OCI-LY7 (cell line): ENCODE results near the gene STPG4. TPM values are rescaled to one million over a fixed set of nuclear protein-coding genes. Genes with fewer than 3 reads are reported as not detected.
A peak's percentile ranks its signal among the peaks of the same experiment; 100 is the strongest.

ENCODE experiments used
- BruUV-seq: library from RNA; stranded (reverse); fragments of 400-500 nt; replicated peaks from 2 replicates; lab custom pipeline; 2021; lab: Mats Ljungman, UMichigan
- CTCF ChIA-PET: fragments of 300-600 bp; sonication (Branson Sonifier 250); formaldehyde crosslinking; loops from one replicate; lab custom pipeline; 2022; ENCODE audit warnings: antibody characterized with exemption; ENCODE audit not compliant: unreplicated experiment; lab: Charles Lee
- POLR2A ChIA-PET: fragments of 300-600 bp; sonication (Branson Sonifier 250); formaldehyde crosslinking; loops from one replicate; lab custom pipeline; 2022; ENCODE audit warnings: antibody characterized with exemption; lab: Charles Lee
- DNase-seq: peaks from one replicate; pipeline ENCODE4 v3.0.0-alpha.2; 2015; ENCODE audit warnings: low spot score
- H2AFZ ChIP-seq: fragments of 200-600 bp; sonication (generic), shearing (Covaris generic); 2 replicates; pipeline ENCODE4 v1.6.1; 2014; ENCODE audit warnings: mild to moderate bottlenecking, antibody characterized with exemption, low read length, moderate library complexity
- H3K27ac ChIP-seq: fragments of 200-600 bp; sonication (generic); 2 replicates; pipeline ENCODE4 v1.5.1; 2014; ENCODE audit warnings: mixed run types, low read depth, mild to moderate bottlenecking, moderate library complexity, low read length, inconsistent platforms; ENCODE audit not compliant: poor library complexity, severe bottlenecking
- H3K36me3 ChIP-seq: fragments of 200-600 bp; sonication (generic); 2 replicates; pipeline ENCODE4 v1.6.1; 2014; ENCODE audit warnings: mild to moderate bottlenecking, antibody characterized with exemption, low read length, moderate library complexity, mixed read lengths; ENCODE audit not compliant: insufficient read depth
- H3K4me1 ChIP-seq: fragments of 200-600 bp; sonication (generic); 2 replicates; pipeline ENCODE4 v1.5.1; 2014; ENCODE audit warnings: mild to moderate bottlenecking, low read length; ENCODE audit not compliant: insufficient read depth, poor library complexity, severe bottlenecking
- H3K4me2 ChIP-seq: fragments of 200-600 bp; sonication (generic); 2 replicates; pipeline ENCODE4 v1.6.1; 2014; ENCODE audit warnings: mild to moderate bottlenecking, low read length
- H3K4me3 ChIP-seq: fragments of 200-600 bp; sonication (generic); 2 replicates; pipeline ENCODE4 v1.5.1; 2014; ENCODE audit warnings: mild to moderate bottlenecking, low read depth, low read length; ENCODE audit not compliant: poor library complexity, severe bottlenecking
- H3K79me2 ChIP-seq: fragments of 200-600 bp; sonication (generic); 2 replicates; pipeline ENCODE4 v1.6.1; 2016; ENCODE audit warnings: low read depth, mild to moderate bottlenecking, low read length, moderate library complexity, mixed read lengths; ENCODE audit not compliant: insufficient read depth
- H3K9me2 ChIP-seq: fragments of 200-600 bp; sonication (generic); 2 replicates; pipeline ENCODE4 v1.6.1; 2016; ENCODE audit warnings: mild to moderate bottlenecking, low read length, mixed read lengths; ENCODE audit not compliant: insufficient read depth
- H3K9me3 ChIP-seq: fragments of 200-600 bp; sonication (generic); 2 replicates; pipeline ENCODE4 v1.6.1; 2014; ENCODE audit warnings: mild to moderate bottlenecking, mixed run types, low read length, mixed read lengths
- H4K20me1 ChIP-seq: fragments of 200-600 bp; sonication (generic); 2 replicates; pipeline ENCODE4 v1.6.1; 2014; ENCODE audit warnings: mild to moderate bottlenecking, antibody characterized with exemption, low read length, moderate library complexity, mixed read lengths; ENCODE audit not compliant: insufficient read depth
- EZH2phosphoT487 ChIP-seq: fragments of 200-600 bp; sonication (generic); IDR thresholded peaks from 2 replicates; pipeline ENCODE4 v1.6.1; 2018; ENCODE audit warnings: low read depth, borderline replicate concordance, mild to moderate bottlenecking, mixed run types, antibody characterized with exemption, low read length, moderate library complexity, mixed read lengths
- intact Hi-C: fragments of 100-400 bp; cut with micrococcal nuclease; formaldehyde crosslinking; loops from one replicate; pipeline ENCODE4 v1.10.0; 2022; ENCODE audit not compliant: unreplicated experiment
- total RNA-seq, 2 experiments: library from RNA; depleted of rRNA in 1 of 2; stranded (reverse); fragments of >200 nt in 1 of 2; shearing (Covaris generic) in 1 of 2; gene quantifications; 2 replicates each; pipeline ENCODE4 v1.2.3, GENCODE V29; 2014 to 2022
- TF ChIP-seq, protein P1 (sequence below): fragments of 200-600 bp; sonication (generic); conservative IDR thresholded peaks from 2 replicates; pipeline ENCODE4 v1.5.1; 2014; ENCODE audit warnings: mild to moderate bottlenecking, antibody characterized with exemption, low read length, moderate library complexity, mixed read lengths

The STPG4 gene
- total RNA-seq, 2 experiments from 2014 or later: 0.68 TPM; not detected in 1

DNA sequence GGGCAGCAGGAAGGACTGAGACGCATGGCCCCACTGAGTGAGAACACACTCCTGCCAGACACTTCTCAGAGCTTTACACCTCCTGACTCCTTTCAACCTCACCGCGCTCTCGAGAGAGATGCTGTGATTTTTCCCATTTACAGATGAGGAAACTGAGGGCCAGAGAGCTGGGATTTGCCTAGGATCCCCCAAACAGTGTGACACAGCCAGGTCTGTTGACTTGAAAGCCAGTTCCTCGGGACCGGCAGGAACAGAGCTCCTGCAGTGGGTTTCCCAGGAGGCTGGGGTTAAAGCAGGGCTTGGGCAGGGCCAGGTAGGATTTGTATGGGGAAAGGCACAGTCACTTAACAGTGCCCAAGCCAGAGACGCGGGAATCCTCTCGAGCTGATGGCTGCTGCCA, 81.9 kb downstream of the STPG4 start:
- H3K4me1 ChIP-seq: peaks cover 20% of the 10 kb centered on the region
- no peak overlapping the region for H3K27ac ChIP-seq
- H3K4me2 ChIP-seq: no peak overlapping the region
- no TSS peak for BruUV-seq
- H2AFZ ChIP-seq: no peak overlapping the region
- H4K20me1 ChIP-seq: no peaks in the 10 kb centered on the region
- H3K9me2 ChIP-seq: no peaks in the 10 kb centered on the region
- no peak for DNase-seq
- peaks cover 59% of the 10 kb centered on the region for H3K36me3 ChIP-seq
- POLR2A ChIA-PET: no interaction called here
- intact Hi-C loops: loop anchor here (10.0 kb wide), 1 partner anchor 252 kb away; no protein-coding TSS in a partner anchor
- TF ChIP-seq, protein P1, sequence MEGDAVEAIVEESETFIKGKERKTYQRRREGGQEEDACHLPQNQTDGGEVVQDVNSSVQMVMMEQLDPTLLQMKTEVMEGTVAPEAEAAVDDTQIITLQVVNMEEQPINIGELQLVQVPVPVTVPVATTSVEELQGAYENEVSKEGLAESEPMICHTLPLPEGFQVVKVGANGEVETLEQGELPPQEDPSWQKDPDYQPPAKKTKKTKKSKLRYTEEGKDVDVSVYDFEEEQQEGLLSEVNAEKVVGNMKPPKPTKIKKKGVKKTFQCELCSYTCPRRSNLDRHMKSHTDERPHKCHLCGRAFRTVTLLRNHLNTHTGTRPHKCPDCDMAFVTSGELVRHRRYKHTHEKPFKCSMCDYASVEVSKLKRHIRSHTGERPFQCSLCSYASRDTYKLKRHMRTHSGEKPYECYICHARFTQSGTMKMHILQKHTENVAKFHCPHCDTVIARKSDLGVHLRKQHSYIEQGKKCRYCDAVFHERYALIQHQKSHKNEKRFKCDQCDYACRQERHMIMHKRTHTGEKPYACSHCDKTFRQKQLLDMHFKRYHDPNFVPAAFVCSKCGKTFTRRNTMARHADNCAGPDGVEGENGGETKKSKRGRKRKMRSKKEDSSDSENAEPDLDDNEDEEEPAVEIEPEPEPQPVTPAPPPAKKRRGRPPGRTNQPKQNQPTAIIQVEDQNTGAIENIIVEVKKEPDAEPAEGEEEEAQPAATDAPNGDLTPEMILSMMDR: no peak
- no peak for TF ChIP-seq EZH2phosphoT487
- no peaks in the 10 kb centered on the region for H3K79me2 ChIP-seq
- no peaks in the 10 kb centered on the region for H3K9me3 ChIP-seq
- no peak overlapping the region for H3K4me3 ChIP-seq
- CTCF ChIA-PET: interaction anchor here (0.5 kb wide), 1 partner anchor 16 kb away, joined by 3 read pairs; no protein-coding TSS in a partner anchor

DNA sequence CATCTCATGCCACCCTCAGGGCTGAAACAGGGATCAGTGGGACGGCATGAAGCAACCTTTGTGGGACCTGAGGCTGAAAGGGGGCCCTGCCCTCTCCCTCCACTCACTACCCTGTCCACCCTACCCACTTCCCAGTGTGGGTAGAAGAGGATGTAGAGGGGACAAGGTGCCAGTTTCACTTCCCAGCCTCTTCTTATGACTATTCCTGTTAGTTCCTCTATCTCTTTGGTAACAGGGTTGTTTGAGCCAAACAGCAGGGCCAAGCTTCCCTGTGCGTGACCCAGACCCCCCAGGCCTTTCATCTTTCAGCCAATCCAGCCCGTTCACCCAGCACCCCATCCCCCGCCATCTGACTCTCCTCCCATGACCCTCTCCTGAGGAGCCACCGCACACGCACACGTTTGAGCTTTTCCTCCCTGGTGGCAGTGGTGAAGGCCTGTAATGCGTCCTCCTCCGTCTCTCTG, 82.3 kb downstream of the STPG4 start:
- POLR2A ChIA-PET: no interaction called here
- Histone ChIP-seq H4K20me1 (no peaks in the 10 kb centered on the region), H3K27ac (no peak overlapping the region), H3K4me1 (peaks cover 20% of the 10 kb centered on the region), H3K36me3 (peaks cover 64% of the 10 kb centered on the region), H3K9me2 (no peaks in the 10 kb centered on the region), H3K4me3 (no peak overlapping the region), H3K9me3 (no peaks in the 10 kb centered on the region), H3K79me2 (no peaks in the 10 kb centered on the region), H3K4me2 (peak overlapping the region; percentile 19; the same call in 1 of the 2 replicates), H2AFZ (no peak overlapping the region)
- CTCF ChIA-PET: interaction anchor here (0.5 kb wide), 1 partner anchor 15 kb away, joined by 3 read pairs; no protein-coding TSS in a partner anchor
- TF ChIP-seq, protein P1: no peak
- no peak for TF ChIP-seq EZH2phosphoT487
- peak; percentile 14 for DNase-seq
- intact Hi-C loops: loop anchor here (10.0 kb wide), 1 partner anchor 252 kb away; no protein-coding TSS in a partner anchor
- BruUV-seq: no TSS peak

DNA sequence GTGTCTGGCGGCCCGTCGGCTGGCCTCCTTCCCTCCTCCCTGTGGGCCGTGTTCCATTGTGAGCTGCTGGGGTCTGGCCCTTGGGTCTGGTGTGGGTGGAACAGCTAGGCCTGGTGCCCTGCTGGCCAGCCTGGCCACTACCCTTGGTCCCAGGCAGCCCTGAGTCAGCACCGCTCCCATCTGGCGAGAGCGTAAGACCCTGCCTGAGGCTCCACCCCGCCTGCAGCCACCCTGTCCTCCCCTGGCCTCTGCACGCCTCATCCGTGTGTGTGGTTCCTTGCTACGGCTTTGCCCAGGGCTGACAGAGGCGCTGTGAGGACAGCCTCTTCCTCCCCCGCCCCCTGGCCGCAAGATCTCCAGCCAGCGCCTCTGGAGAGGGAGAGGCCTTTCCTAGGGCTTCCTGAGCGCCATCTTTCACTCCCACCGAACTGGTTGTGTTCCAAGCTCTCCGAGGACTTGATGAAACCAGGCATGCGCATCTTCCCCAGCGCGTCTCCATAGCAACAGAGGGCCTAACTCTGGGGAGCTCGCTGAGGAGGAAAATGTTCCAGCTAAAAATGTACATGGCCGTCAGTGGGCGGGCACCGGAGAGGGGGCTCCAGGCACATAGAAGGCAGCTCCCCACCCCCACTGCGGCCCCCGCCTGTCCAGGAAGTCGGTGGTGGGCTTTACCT, 83.0 kb downstream of the STPG4 start:
- intact Hi-C loops: loop anchor here (10.0 kb wide), 1 partner anchor 253 kb away; no protein-coding TSS in a partner anchor
- DNase-seq: no peak
- no peaks in the 10 kb centered on the region for H3K79me2 ChIP-seq
- peaks cover 66% of the 10 kb centered on the region for H3K36me3 ChIP-seq
- H2AFZ ChIP-seq: no peak overlapping the region
- POLR2A ChIA-PET: interaction anchor here (1.1 kb wide), 1 partner anchor 88 kb away, joined by 3 read pairs; no protein-coding TSS in a partner anchor
- H3K9me2 ChIP-seq: no peaks in the 10 kb centered on the region
- H3K4me1 ChIP-seq: peaks cover 20% of the 10 kb centered on the region
- H3K27ac ChIP-seq: no peak overlapping the region
- CTCF ChIA-PET: no interaction called here
- peak overlapping the region; percentile 19; the same call in 1 of the 2 replicates for H3K4me2 ChIP-seq
- TF ChIP-seq, protein P1: no peak
- TF ChIP-seq EZH2phosphoT487: no peak
- H3K4me3 ChIP-seq: no peak overlapping the region
- no peaks in the 10 kb centered on the region for H3K9me3 ChIP-seq
- BruUV-seq: no TSS peak
- H4K20me1 ChIP-seq: no peaks in the 10 kb centered on the region
